Natural killer cell (primary cell): Measurements from ENCODE around the gene PRDM16. TPM values are rescaled to one million over a fixed set of nuclear protein-coding genes. Genes with fewer than 3 reads are reported as not detected.

Source experiments
- ATAC-seq, 3 donors: fragments of 150-1000 bp in 2 of 3; fragments of 200-7000 bp in 1 of 3; cut with Tn5 transposase; 1 replicate in 1 of 3; 2 replicates in 2 of 3; pipeline ENCODE4 v1.10.0; 2021; ENCODE audit warnings: mild to moderate bottlenecking in 2 of 3, moderate library complexity in 2 of 3
- DNase-seq, 2 donors: peaks; one replicate each; pipeline versions ENCODE4 v3.0.0 to v3.0.0-alpha.2; 2013 to 2021; ENCODE audit warnings: mixed read lengths in 1 of 2
- H3K27ac ChIP-seq: one replicate; pipeline ENCODE4 v1.5.1; 2013; ENCODE audit warnings: mild to moderate bottlenecking, low read length
- H3K27me3 ChIP-seq: one replicate; pipeline ENCODE4 v1.6.1; 2013; ENCODE audit warnings: low read length; ENCODE audit not compliant: control insufficient read depth, insufficient read depth
- H3K36me3 ChIP-seq: one replicate; pipeline ENCODE4 v1.6.1; 2013; ENCODE audit warnings: low read length; ENCODE audit not compliant: control insufficient read depth, insufficient read depth
- H3K4me1 ChIP-seq: one replicate; pipeline ENCODE4 v1.6.1; 2013; ENCODE audit warnings: low read length; ENCODE audit not compliant: control insufficient read depth, insufficient read depth
- H3K4me3 ChIP-seq: one replicate; pipeline ENCODE4 v1.5.1; 2013; ENCODE audit warnings: low read length
- H3K9me3 ChIP-seq: one replicate; pipeline ENCODE4 v1.6.1; 2013; ENCODE audit warnings: low read length; ENCODE audit not compliant: control insufficient read depth, insufficient read depth
- H3K27ac Mint-ChIP-seq, 2 donors: one replicate each; pipeline ENCODE4 v1.8.0; 2022; ENCODE audit warnings: mild to moderate bottlenecking in 2 of 2, mixed read lengths in 2 of 2, moderate library complexity in 1 of 2
- H3K27me3 Mint-ChIP-seq, 2 donors: one replicate each; pipeline ENCODE4 v1.8.0; 2022; ENCODE audit warnings: low read depth in 2 of 2, mixed read lengths in 2 of 2
- H3K36me3 Mint-ChIP-seq: one replicate; pipeline ENCODE4 v1.8.0; 2022; ENCODE audit warnings: mixed read lengths
- H3K4me1 Mint-ChIP-seq, 2 donors: one replicate each; pipeline ENCODE4 v1.8.0; 2022; ENCODE audit warnings: mixed read lengths in 2 of 2
- H3K4me3 Mint-ChIP-seq: one replicate; pipeline ENCODE4 v1.8.0; 2022; ENCODE audit warnings: mild to moderate bottlenecking, moderate library complexity, mixed read lengths
- H3K9me3 Mint-ChIP-seq, 2 donors: one replicate each; pipeline ENCODE4 v1.8.0; 2022; ENCODE audit warnings: mixed read lengths in 2 of 2
- WGBS: methylation state at CpG from one replicate; pipeline ENCODE4 v1.1.7; 2013; ENCODE audit warnings: missing lambda C conversion rate; ENCODE audit not compliant: insufficient coverage; 5-methylcytosine and 5-hydroxymethylcytosine counted together
- intact Hi-C: fragments of 100-400 bp; cut with micrococcal nuclease; formaldehyde crosslinking; loops from one replicate; pipeline ENCODE4 v1.14.2; 2022
- total RNA-seq, 4 donors: library from RNA; stranded (reverse); fragments of 120-200 nt in 1 of 4; gene quantifications; one replicate each; pipeline versions ENCODE4 v1.2.3 to v1.2.4, GENCODE V29; 2013 to 2022
- TF ChIP-seq, protein P1 (sequence below): fragments of 200-600 bp; IDR thresholded peaks from one replicate; pipeline ENCODE4 v1.8.0; 2022; ENCODE audit warnings: antibody characterized with exemption

Gene PRDM16
- total RNA-seq, 3 donors from 2014 or later (not counting 1 experiment from before 2014, with no cell fraction given) = 0.25 to 0.64 TPM; not detected in 1

DNA sequence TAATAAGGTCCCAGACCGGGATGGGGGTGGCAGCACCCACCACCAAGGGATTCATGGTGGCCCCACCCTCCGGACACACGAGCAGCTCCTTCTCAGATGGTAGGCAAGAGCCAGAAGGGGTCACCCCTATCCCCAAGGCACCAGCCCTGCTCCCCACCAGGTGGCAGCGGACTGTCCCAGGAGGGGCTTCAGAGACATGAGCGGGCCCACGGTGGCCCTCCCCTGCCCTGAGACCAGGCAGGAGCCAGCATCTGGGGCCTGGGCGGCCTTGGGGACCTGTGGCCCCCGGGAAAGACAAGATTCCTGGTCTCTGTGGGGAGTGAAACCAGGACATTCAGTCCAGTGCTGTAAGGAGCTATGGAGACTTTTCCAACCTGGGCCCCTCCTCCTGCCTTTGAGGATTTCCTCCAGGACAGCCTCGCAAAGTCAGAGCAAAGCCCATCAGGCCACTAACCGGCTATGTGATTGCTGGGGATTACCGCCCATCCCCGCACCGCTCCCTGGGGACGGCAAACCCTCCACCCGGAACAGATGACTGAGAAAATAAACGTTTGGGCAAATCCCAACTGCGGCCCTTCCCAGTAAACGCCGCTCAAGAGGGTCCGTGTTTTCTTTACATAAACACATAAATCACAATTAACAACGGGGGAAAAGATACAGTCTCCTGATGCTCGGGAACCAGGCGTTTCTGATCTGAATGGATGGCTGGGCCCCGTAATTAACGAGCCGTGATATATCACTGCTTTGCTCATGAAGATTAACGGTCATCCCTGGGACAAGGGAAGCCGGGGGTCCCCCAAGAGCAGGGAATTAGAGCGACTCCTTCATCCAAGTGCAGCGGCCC is 334.6 kb downstream of the PRDM16 start:
- H3K27me3 ChIP-seq = no peaks in the 10 kb centered on the region
- no peak for ATAC-seq
- Mint-ChIP-seq H3K36me3 (no peaks in the 10 kb centered on the region), H3K27ac (no peak overlapping the region), H3K9me3 (no peaks in the 10 kb centered on the region), H3K4me3 (no peak overlapping the region), H3K4me1 (no peaks in the 10 kb centered on the region), H3K27me3 (peaks cover 0 to 5% of the 10 kb centered on the region in 2 donors)
- DNase-seq = no peak
- H3K36me3 ChIP-seq = no peaks in the 10 kb centered on the region
- no peak overlapping the region for H3K4me3 ChIP-seq
- WGBS = 88% methylated on average over 30 of the region's 30 CpGs
- no peak overlapping the region for H3K27ac ChIP-seq
- intact Hi-C loops = no loop called here
- H3K4me1 ChIP-seq = no peaks in the 10 kb centered on the region
- TF ChIP-seq, protein P1, sequence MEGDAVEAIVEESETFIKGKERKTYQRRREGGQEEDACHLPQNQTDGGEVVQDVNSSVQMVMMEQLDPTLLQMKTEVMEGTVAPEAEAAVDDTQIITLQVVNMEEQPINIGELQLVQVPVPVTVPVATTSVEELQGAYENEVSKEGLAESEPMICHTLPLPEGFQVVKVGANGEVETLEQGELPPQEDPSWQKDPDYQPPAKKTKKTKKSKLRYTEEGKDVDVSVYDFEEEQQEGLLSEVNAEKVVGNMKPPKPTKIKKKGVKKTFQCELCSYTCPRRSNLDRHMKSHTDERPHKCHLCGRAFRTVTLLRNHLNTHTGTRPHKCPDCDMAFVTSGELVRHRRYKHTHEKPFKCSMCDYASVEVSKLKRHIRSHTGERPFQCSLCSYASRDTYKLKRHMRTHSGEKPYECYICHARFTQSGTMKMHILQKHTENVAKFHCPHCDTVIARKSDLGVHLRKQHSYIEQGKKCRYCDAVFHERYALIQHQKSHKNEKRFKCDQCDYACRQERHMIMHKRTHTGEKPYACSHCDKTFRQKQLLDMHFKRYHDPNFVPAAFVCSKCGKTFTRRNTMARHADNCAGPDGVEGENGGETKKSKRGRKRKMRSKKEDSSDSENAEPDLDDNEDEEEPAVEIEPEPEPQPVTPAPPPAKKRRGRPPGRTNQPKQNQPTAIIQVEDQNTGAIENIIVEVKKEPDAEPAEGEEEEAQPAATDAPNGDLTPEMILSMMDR = no peak
- H3K9me3 ChIP-seq = no peaks in the 10 kb centered on the region

DNA sequence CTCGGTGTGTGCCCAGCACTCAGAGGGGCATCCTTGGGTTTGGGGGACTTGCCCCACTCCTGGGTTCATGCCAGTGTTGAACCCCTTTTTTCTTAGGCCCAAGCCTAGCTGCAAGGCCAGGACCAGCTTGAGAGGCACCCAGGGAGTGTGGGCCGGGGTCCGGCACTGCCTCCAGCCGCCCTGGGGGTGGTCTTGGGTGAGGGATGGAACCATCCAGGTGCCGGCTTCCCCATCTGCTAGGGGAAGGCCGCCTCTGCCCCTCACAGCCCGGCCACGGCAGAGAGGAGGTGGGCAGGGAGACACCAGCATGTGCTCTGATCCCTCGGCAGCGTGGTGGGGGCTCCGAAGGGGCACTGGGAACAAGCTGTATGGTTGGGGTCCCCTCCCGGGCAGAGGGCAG is 335.3 kb downstream of the PRDM16 start:
- TF ChIP-seq, protein P1 = no peak
- Mint-ChIP-seq H3K9me3 (no peaks in the 10 kb centered on the region), H3K27ac (no peak overlapping the region), H3K27me3 (peaks cover 0 to 5% of the 10 kb centered on the region in 2 donors), H3K36me3 (no peaks in the 10 kb centered on the region), H3K4me1 (no peaks in the 10 kb centered on the region), H3K4me3 (no peak overlapping the region)
- H3K9me3 ChIP-seq = no peaks in the 10 kb centered on the region
- DNase-seq = no peak
- no peak overlapping the region for H3K27ac ChIP-seq
- H3K27me3 ChIP-seq = no peaks in the 10 kb centered on the region
- no peaks in the 10 kb centered on the region for H3K36me3 ChIP-seq
- intact Hi-C loops = no loop called here
- H3K4me3 ChIP-seq = no peak overlapping the region
- H3K4me1 ChIP-seq = no peaks in the 10 kb centered on the region
- ATAC-seq = no peak
- WGBS = 86% methylated on average over 12 of the region's 12 CpGs

GRCh38 chr1:3404801-3405200 is 335.8 kb downstream of the PRDM16 start:
- Histone ChIP-seq H3K27ac (no peak overlapping the region), H3K4me1 (no peaks in the 10 kb centered on the region), H3K27me3 (no peaks in the 10 kb centered on the region), H3K4me3 (no peak overlapping the region), H3K36me3 (no peaks in the 10 kb centered on the region), H3K9me3 (no peaks in the 10 kb centered on the region)
- DNase-seq = no peak
- Mint-ChIP-seq H3K27ac (no peak overlapping the region), H3K4me3 (no peak overlapping the region), H3K4me1 (no peaks in the 10 kb centered on the region), H3K27me3 (peaks cover 0 to 5% of the 10 kb centered on the region in 2 donors), H3K36me3 (no peaks in the 10 kb centered on the region), H3K9me3 (no peaks in the 10 kb centered on the region)
- TF ChIP-seq, protein P1 = no peak
- no peak for ATAC-seq
- intact Hi-C loops = no loop called here
- WGBS = 93% methylated on average over 27 of the region's 27 CpGs
